Measurements from ENCODE around the gene SYNJ2.

SYNJ2 gene

GRCh38 chr6:158081657-158081935 lies 99.9 kb downstream of the SYNJ2 start:
- DNase-seq (ENCODE audit: low spot score), result no peak

GRCh38 chr6:158083455-158084325 lies 102.0 kb downstream of the SYNJ2 start:
- no peak for DNase-seq (ENCODE audit: low spot score)

- DNase-seq (ENCODE audit: low spot score), result no peak
Observed at GRCh38 chr6:158085261-158086053, 103.8 kb downstream of the SYNJ2 start.

GRCh38 chr6:158086054-158086503 lies 104.4 kb downstream of the SYNJ2 start:
- DNase-seq (ENCODE audit: low spot score), result no peak

GRCh38 chr6:158086504-158087223 lies 105.0 kb downstream of the SYNJ2 start:
- DNase-seq (ENCODE audit: low spot score), result no peak

- DNase-seq (ENCODE audit: low spot score), result no peak
Observed at GRCh38 chr6:158087224-158087867, 105.7 kb downstream of the SYNJ2 start.

GRCh38 chr6:158092806-158093205 lies 111.1 kb downstream of the SYNJ2 start:
- DNase-seq (ENCODE audit: low spot score), result no peak

- DNase-seq (ENCODE audit: low spot score), result no peak
Observed at GRCh38 chr6:158095031-158095430, 113.4 kb downstream of the SYNJ2 start.

GRCh38 chr6:158095671-158096070 lies 114.0 kb downstream of the SYNJ2 start:
- DNase-seq (ENCODE audit: low spot score), result no peak

- DNase-seq (ENCODE audit: low spot score), result no peak
Observed at GRCh38 chr6:158103228-158103627, 121.6 kb downstream of the SYNJ2 start.

- DNase-seq (ENCODE audit: low spot score), result no peak
Observed at GRCh38 chr6:158104696-158105095, 123.0 kb downstream of the SYNJ2 start.

- no peak for DNase-seq (ENCODE audit: low spot score)
Observed at GRCh38 chr6:158109748-158110147, 128.1 kb downstream of the SYNJ2 start.

- no peak for DNase-seq (ENCODE audit: low spot score)
Observed at GRCh38 chr6:158110986-158111385, 129.3 kb downstream of the SYNJ2 start.

- DNase-seq (ENCODE audit: low spot score), result no peak
Observed at GRCh38 chr6:158111987-158112386, 130.3 kb downstream of the SYNJ2 start.

GRCh38 chr6:158113802-158114201 lies 132.1 kb downstream of the SYNJ2 start:
- no peak for DNase-seq (ENCODE audit: low spot score)

- no peak for DNase-seq (ENCODE audit: low spot score)
Observed at GRCh38 chr6:158115102-158115501, 133.4 kb downstream of the SYNJ2 start.

- no peak for DNase-seq (ENCODE audit: low spot score)
Observed at GRCh38 chr6:158115508-158115907, 133.8 kb downstream of the SYNJ2 start.

GRCh38 chr6:158118886-158119285 lies 137.2 kb downstream of the SYNJ2 start:
- no peak for DNase-seq (ENCODE audit: low spot score)

GRCh38 chr6:158121335-158121734 lies 139.7 kb downstream of the SYNJ2 start:
- no peak for DNase-seq (ENCODE audit: low spot score)

- DNase-seq (ENCODE audit: low spot score), result no peak
Observed at GRCh38 chr6:158122048-158122447, 140.4 kb downstream of the SYNJ2 start.

- DNase-seq (ENCODE audit: low spot score), result no peak
Observed at GRCh38 chr6:158124288-158124687, 142.6 kb downstream of the SYNJ2 start.

- no peak for DNase-seq (ENCODE audit: low spot score)
Observed at GRCh38 chr6:158125271-158125670, 143.6 kb downstream of the SYNJ2 start.

All from hematopoietic multipotent progenitor cell treated with erythropoietin and hydrocortisone succinate and interleukin-3 and kit ligand, for 15 days (in vitro differentiated cells).